ENCODE measurements around the gene KCNIP1.

KCNIP1 gene

DNA sequence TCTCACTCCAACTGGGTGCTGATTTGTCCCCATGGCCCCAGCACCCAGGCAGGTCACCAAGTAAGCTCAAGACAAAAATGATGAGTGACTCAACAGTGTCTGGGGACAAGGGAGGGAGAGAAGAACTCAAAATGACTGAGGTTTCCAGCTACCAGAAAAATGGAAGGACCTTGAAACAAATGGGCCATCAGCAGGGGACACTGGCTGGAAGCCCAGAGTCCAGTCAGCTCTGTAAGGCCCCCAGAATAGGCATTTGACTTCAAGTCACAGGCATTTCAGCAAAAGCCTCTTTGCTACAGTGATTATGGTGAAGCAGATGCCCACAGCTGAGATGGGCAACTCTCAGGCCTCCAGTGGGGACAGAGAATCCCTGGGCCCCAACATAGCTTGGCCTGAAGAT is 140.7 kb downstream of the KCNIP1 start:
- no peaks in the 10 kb centered on the region for H4K20me1 ChIP-seq (ENCODE audit: insufficient read depth, low read length, poor library complexity, severe bottlenecking)
- H3K36me3 ChIP-seq (ENCODE audit: insufficient read depth, low read length), result no peaks in the 10 kb centered on the region
- no peak for TF ChIP-seq EZH2phosphoT487 (IDR thresholded peaks at IDR 0.05; ENCODE audit: borderline replicate concordance)
- TF ChIP-seq, protein P1, sequence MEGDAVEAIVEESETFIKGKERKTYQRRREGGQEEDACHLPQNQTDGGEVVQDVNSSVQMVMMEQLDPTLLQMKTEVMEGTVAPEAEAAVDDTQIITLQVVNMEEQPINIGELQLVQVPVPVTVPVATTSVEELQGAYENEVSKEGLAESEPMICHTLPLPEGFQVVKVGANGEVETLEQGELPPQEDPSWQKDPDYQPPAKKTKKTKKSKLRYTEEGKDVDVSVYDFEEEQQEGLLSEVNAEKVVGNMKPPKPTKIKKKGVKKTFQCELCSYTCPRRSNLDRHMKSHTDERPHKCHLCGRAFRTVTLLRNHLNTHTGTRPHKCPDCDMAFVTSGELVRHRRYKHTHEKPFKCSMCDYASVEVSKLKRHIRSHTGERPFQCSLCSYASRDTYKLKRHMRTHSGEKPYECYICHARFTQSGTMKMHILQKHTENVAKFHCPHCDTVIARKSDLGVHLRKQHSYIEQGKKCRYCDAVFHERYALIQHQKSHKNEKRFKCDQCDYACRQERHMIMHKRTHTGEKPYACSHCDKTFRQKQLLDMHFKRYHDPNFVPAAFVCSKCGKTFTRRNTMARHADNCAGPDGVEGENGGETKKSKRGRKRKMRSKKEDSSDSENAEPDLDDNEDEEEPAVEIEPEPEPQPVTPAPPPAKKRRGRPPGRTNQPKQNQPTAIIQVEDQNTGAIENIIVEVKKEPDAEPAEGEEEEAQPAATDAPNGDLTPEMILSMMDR (conservative IDR thresholded peaks at IDR 0.05; ENCODE audit: low read length), result no peak
- H3F3A ChIP-seq (ENCODE audit: low read depth), result no peaks in the 10 kb centered on the region
- no peak overlapping the region for H2AFZ ChIP-seq (ENCODE audit: low read length)
- H3K4me2 ChIP-seq (ENCODE audit: low read depth, low read length, poor library complexity, severe bottlenecking), result no peak overlapping the region
- no peaks in the 10 kb centered on the region for H3K4me1 ChIP-seq (ENCODE audit: insufficient read depth, low read length, poor library complexity, severe bottlenecking)
- no peak overlapping the region for H3K9ac ChIP-seq (ENCODE audit: low read depth, low read length, poor library complexity, severe bottlenecking)
- no peaks in the 10 kb centered on the region for H3K27me3 ChIP-seq (ENCODE audit: insufficient read depth, low read length, poor library complexity, severe bottlenecking)
- no peaks in the 10 kb centered on the region for H3K79me2 ChIP-seq (ENCODE audit: insufficient read depth, low read length)
- no peaks in the 10 kb centered on the region for H3K9me2 ChIP-seq (replicated peaks; ENCODE audit: low read depth, low read length)
- H3K9me3 ChIP-seq (ENCODE audit: insufficient read depth, low read depth, low read length), result no peaks in the 10 kb centered on the region
- H3K4me3 ChIP-seq (ENCODE audit: low read length, poor library complexity, severe bottlenecking), result no peak overlapping the region

DNA sequence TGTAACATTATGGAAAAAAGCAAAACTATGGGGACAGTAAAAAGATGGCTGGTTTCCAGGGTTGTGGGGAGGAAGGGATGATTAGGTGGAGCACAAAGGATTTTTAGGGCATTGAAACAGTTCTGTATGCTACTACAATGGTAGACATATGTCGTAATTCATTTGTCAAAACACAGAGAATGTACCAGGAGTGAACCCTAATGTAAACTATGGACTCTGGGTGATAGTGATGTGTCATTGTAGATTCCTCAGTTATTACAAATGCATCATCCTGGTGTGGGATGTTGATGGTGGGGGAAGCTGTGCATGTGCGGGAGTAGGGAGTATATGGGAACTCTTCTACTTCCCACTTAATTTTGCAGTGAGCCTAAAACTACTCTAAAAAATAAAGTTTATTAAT is 144.7 kb downstream of the KCNIP1 start:
- Histone ChIP-seq H3K79me2 (ENCODE audit: insufficient read depth, low read length) (no peaks in the 10 kb centered on the region), H4K20me1 (ENCODE audit: insufficient read depth, low read length, poor library complexity, severe bottlenecking) (no peaks in the 10 kb centered on the region), H3K9ac (ENCODE audit: low read depth, low read length, poor library complexity, severe bottlenecking) (no peak overlapping the region), H3K9me2 (replicated peaks; ENCODE audit: low read depth, low read length) (no peaks in the 10 kb centered on the region), H3K9me3 (ENCODE audit: insufficient read depth, low read depth, low read length) (no peaks in the 10 kb centered on the region), H3K36me3 (ENCODE audit: insufficient read depth, low read length) (no peaks in the 10 kb centered on the region), H3K4me2 (ENCODE audit: low read depth, low read length, poor library complexity, severe bottlenecking) (no peak overlapping the region), H3F3A (ENCODE audit: low read depth) (no peaks in the 10 kb centered on the region), H2AFZ (ENCODE audit: low read length) (no peak overlapping the region), H3K4me1 (ENCODE audit: insufficient read depth, low read length, poor library complexity, severe bottlenecking) (no peaks in the 10 kb centered on the region), H3K27me3 (ENCODE audit: insufficient read depth, low read length, poor library complexity, severe bottlenecking) (no peaks in the 10 kb centered on the region), H3K4me3 (ENCODE audit: low read length, poor library complexity, severe bottlenecking) (no peak overlapping the region)
- TF ChIP-seq, protein P1 (conservative IDR thresholded peaks at IDR 0.05; ENCODE audit: low read length), result no peak
- TF ChIP-seq EZH2phosphoT487 (IDR thresholded peaks at IDR 0.05; ENCODE audit: borderline replicate concordance), result no peak

DNA sequence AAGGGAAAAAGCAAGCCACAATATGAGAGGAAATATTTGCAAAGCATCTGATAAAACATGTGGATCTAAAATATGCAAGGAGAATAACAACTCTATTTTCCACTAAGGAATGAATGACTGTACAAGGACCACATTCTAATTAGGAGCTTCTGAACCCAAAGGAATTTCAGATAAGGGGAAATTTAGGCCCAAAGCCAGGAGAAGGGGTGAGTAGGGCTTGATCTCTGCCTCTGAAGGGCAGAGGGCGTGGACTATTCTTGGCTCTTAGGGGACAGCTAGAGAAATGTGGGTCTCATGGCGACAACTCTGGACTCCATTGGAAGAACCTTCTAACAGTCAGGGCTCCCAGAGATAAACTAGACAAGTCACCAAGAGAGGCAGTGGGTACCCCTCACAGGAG is 147.0 kb downstream of the KCNIP1 start:
- Histone ChIP-seq H3F3A (ENCODE audit: low read depth) (no peaks in the 10 kb centered on the region), H3K4me2 (ENCODE audit: low read depth, low read length, poor library complexity, severe bottlenecking) (no peak overlapping the region), H3K79me2 (ENCODE audit: insufficient read depth, low read length) (no peaks in the 10 kb centered on the region), H2AFZ (ENCODE audit: low read length) (no peak overlapping the region), H3K4me1 (ENCODE audit: insufficient read depth, low read length, poor library complexity, severe bottlenecking) (no peaks in the 10 kb centered on the region), H3K9ac (ENCODE audit: low read depth, low read length, poor library complexity, severe bottlenecking) (no peak overlapping the region), H3K9me3 (ENCODE audit: insufficient read depth, low read depth, low read length) (no peaks in the 10 kb centered on the region), H3K9me2 (replicated peaks; ENCODE audit: low read depth, low read length) (no peaks in the 10 kb centered on the region), H3K36me3 (ENCODE audit: insufficient read depth, low read length) (no peaks in the 10 kb centered on the region), H4K20me1 (ENCODE audit: insufficient read depth, low read length, poor library complexity, severe bottlenecking) (no peaks in the 10 kb centered on the region), H3K4me3 (ENCODE audit: low read length, poor library complexity, severe bottlenecking) (no peak overlapping the region), H3K27me3 (ENCODE audit: insufficient read depth, low read length, poor library complexity, severe bottlenecking) (no peaks in the 10 kb centered on the region)
- TF ChIP-seq EZH2phosphoT487 (IDR thresholded peaks at IDR 0.05; ENCODE audit: borderline replicate concordance), result no peak
- TF ChIP-seq, protein P1 (conservative IDR thresholded peaks at IDR 0.05; ENCODE audit: low read length), result no peak

Data from Loucy (cell line).